Left ventricle myocardium superior (tissue), 1 donor: Measurements from ENCODE around the gene MPHOSPH9. TPM values are rescaled to one million over a fixed set of nuclear protein-coding genes. Genes with fewer than 3 reads are reported as not detected.
"Not testable (repeated sequence)": the region's sequence is repeated elsewhere in the genome, so short reads cannot be mapped to it uniquely, and the experiment has no call there.

ENCODE experiments used
- ATAC-seq: fragments of 200-7000 bp; cut with Tn5 transposase; one replicate; pipeline ENCODE4 v1.9.1; 2020; ENCODE audit warnings: mild to moderate bottlenecking, moderate library complexity
- DNase-seq: peaks from one replicate; pipeline ENCODE4 v3.0.0-alpha.2; 2020
- intact Hi-C: fragments of 100-400 bp; cut with micrococcal nuclease; formaldehyde crosslinking; loops from one replicate; pipeline ENCODE4 v1.11.0; 2022
- total RNA-seq: library from RNA; stranded (reverse); fragmentation: NEBNext Ultra II Directional; extraction: Animal tissue kit (Norgen Biotek cat#: 25700); gene quantifications from one replicate; pipeline ENCODE4 v1.2.1, GENCODE V29; 2021
- donor health status: DM: no; HTN: yes; CAD: no; lungs with severe emphysema.

The MPHOSPH9 gene
- total RNA-seq, 1 donor from 2014 or later: 27.7 TPM

DNA sequence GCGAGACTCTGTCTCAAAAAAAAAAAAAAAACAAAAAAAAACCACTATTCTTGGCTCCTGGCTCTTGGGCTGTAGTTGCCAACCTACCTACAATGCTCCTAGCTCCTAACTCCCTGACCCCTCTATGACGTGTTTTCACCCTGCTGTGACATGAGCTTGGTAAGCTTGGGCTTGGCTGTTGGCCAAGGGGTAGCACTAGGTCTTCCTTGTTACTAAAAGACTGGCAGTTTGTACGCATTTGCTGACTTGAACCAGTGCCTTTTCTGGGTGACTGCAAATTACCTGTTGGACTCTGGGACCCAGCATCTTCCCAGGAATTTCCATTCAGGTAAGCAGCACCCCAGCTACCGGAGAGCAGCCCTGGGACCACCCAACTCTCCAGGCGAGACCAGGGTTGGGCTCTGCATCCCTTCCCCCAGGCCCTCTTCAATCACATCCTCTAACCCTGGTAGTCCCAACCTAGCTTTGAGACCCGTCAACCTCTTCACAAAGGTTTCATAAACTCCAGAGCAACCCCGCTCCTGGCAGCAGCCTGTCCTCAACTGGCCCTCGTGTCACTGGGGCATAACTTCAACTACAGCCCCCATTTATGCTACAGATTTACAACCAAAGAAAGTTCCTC lies 30.4 kb upstream of the MPHOSPH9 start:
- no peak for DNase-seq
- intact Hi-C loops: no loop called here
- ATAC-seq: no peak

- DNase-seq: no peak
- intact Hi-C loops: no loop called here
- ATAC-seq: no peak
These were observed 28.3 kb upstream of the MPHOSPH9 start for GRCh38 chr12:123261196-123261595.

DNA sequence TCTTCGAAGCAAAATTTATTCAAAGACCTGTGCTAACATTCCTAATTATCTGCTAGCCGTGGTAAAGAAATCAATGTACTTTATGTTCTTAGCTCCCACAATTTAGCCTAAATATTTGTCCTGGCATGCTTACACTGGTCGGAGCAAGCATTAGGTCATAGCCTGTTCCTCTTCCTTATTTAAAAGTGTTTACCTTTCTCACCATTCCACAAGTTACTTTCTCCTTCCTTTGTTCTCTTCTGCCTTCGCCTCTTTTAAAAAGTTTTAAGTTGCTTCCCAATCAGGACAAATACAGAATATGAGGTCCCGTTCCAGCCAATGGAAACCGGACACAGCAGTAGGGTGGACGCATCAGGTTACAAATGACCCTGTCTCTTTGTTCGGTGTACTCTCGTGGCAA lies 27.1 kb upstream of the MPHOSPH9 start:
- no peak for ATAC-seq
- intact Hi-C loops: no loop called here
- no peak for DNase-seq

- intact Hi-C loops: no loop called here
- DNase-seq (no peak), ATAC-seq (no peak)
These were observed 25.7 kb upstream of the MPHOSPH9 start for GRCh38 chr12:123258593-123258992.

DNA sequence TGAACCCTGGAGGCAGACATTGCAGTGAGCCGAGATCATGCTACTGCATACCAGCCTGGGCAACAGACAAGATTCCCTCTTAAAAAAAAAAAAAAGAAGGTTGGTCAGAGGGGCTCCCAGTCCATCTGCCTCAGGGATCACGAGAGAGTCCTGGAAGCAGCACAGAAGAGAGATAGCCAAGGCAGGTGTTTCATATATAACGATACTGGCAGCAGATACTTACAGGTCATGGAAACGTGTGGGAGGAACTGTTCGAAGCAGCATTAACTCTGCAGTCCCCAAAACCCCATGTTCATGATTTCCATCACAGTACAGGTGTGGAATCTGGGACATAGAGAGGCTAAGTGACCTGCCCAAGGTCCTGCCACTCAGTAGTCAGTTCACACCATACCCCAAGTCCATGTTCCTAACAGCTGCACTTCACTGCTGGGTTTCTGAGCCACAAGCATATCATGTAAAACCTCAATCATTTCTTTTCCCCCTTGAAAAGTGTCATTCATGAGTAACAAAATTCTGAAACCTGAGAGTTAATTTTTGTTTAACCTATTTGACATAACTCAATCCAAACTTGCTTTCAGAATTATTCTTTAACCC lies 22.0 kb upstream of the MPHOSPH9 start:
- intact Hi-C loops: no loop called here
- ATAC-seq: no peak
- no peak for DNase-seq

DNA sequence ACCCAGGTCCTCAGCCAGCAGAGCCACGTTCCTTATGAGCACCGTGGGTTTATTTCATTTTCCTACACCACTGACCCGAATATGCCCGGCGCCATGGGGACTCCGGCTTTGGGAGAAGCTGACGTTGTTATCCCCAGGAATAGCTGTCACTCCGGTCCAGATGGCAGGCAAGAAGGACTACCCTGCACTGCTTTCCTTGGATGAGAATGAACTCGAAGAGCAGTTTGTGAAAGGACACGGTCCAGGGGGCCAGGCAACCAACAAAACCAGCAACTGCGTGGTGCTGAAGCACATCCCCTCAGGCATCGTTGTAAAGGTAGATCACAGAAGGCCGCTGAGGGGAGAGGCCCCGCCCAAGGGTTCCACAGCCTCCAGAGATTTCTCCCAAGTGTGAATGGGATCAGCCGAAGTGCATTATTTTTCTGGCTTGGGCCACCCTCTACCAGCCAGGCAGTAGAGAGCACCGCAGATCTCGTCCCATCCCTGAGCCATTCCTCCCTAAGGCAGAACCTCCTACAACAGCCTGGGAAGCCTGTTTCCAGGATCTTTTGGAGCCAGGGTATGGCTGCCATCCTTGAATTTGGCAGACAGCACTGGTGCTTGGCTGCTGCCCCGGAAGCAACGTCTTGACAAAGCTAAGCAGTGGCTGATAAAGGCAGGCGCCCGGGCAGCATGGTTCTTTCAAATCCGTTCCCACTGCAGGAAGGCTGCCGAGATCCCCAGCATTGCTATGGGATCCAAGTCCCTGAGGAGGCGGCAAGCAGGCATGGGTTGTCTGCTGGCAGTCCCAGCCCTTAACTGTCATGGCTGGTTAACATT lies 20.9 kb upstream of the MPHOSPH9 start:
- intact Hi-C loops: no loop called here
- peak; percentile 90 for ATAC-seq
- peak; percentile 79 for DNase-seq

- intact Hi-C loops, ATAC-seq, DNase-seq: not testable (repeated sequence)
These were observed 19.4 kb upstream of the MPHOSPH9 start for GRCh38 chr12:123252365-123252764.

- DNase-seq: no peak
- ATAC-seq: no peak
- intact Hi-C loops: no loop called here
These were observed 18.6 kb upstream of the MPHOSPH9 start for GRCh38 chr12:123251403-123252076.

DNA sequence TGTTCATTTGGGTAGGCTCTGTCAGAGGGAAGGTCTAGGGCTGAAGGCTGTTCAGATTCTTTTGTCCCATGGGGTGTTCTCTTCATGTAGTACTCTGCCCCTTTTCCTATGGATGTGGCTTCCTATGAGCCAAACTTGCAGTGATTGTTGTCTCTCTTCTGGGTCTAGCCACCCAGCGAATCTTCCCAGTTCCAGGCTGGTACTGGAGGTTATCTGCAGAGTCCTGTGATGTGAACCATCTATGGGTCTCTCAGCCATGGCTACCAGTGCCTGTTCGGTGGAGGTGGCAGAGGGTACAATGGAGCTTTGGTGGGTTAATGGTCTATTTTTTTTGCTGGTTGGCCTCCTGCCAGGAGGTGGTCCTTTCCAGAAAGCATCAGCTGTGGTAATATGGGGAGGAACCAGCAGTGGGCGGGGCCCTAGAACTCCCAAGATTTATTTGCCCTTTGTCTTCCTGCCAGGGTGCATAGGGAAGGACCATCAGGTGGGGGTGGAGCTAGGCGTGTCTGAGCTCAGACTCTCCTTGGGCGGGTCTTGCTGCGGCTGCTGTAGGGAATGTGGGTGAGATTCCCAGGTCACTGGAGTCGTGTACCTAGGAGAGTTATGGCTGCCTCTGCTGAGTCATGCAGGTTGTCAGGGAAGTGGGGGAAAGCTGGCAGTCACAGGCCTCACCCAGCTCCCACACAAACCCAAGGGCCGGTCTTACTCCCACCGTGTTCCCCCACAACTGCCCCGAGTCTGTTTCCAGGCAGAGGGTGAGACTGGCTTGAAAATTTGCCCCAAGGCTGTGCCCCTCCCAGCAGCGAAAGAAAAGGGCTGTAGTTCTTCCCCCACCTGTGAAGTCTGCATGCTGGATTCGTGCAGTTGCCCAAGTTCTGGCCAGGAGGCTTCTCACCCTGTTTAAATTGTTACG lies 17.8 kb upstream of the MPHOSPH9 start:
- intact Hi-C loops: no loop called here
- no peak for DNase-seq
- no peak for ATAC-seq

DNA sequence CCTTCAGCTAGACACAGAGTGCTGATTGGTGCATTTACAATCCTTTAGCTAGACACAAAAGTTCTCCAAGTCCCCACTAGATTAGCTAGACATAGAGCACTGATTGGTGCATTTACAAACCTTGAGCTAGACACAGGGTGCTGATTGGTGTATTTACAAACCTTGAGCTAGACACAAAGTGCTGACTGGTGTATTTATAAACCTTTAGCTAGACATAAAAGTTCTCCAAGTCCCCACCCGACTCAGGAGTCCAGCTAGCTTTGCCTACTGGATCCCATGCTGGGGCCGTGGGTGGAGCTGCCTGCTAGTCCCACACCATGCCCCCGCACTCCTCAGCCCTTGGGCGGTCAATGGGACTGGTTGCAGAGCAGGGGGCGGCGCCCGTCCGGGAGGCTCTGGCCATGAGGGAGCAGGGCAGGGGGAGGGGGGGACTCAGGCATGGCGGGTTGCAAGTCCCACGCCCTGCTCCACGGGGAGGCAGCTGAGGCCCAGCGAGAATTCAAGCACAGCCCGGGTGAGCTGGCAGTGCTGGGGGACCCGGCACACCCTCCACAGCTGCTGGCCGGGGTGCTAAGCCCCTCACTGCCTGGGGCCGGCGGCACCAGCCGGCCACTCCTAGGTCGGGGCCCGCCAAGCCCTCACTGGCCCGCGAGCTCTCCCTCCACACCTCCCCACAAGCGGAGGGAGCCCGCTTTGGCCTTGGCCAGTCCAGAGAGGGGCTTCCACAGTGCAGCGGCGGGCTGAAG lies 16.2 kb upstream of the MPHOSPH9 start:
- DNase-seq, intact Hi-C loops, ATAC-seq: not testable (repeated sequence)

DNA sequence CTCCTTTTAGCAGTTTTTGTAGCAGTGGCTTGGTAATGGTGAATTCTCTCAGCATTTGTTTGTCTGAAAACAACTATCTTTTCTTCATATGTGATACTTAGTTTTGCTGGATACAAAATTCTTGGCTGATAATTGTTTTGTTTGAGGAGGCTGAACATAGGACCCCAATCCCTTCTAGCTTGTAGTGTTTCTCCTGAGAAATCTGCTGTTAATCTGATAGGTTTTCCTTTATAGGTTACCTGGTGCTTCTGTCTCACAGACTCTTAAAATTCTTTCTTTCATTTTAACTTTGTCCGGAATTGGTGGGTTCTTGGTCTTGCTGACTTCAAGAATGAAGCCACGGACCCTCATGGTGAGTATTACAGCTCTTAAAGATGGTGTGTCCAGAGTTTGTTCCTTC lies 15.2 kb upstream of the MPHOSPH9 start:
- intact Hi-C loops, ATAC-seq, DNase-seq: not testable (repeated sequence)

DNA sequence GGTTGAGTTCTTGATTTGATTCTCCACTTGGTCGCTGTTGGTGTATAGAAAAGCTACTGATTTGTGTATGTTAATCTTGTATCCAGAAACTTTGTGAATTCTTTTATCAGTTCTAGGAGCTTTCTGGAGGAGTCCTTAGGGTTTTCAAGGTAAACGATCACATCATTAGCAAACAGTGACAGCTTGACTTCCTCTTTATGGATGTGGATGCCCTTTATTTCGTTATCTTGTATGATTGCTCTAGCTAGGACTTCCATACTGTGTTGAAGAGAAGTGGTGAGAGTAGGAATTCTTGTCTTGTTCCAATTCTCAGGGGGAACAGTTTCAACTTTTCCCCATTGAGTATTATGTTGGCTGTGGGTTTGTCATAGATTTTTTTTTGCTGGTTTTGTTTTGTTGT lies 12.7 kb upstream of the MPHOSPH9 start:
- intact Hi-C loops: no loop called here
- ATAC-seq (no peak), DNase-seq (no peak)

DNA sequence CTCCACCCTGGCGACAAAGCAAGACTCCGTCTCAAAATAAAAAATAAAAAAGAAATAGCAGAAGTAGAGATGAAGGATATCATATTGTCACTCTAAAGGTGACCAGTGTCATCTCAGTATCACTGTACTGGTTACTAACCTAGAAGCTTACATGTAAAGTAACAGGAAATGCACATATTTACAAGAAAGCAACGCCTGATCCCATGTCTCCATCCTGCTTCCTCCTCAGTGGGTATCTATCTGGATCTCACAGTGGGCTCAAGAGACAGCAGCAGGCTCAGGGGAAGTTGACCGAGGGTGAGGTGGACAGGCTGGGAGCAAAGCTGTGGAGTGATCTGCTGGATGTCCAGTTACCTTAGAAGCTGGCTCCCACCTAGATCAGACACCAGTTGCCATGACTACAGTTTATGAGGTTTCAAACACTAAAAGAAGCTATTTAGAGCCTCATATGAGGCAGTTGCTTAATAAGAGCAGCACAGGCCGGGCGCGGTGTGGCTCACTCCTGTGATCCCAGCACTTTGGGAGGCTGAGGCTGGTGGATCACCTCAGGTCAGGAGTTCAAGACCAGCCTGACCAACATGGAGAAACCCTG lies 10.8 kb upstream of the MPHOSPH9 start:
- intact Hi-C loops: no loop called here
- ATAC-seq (no peak), DNase-seq (no peak)

DNA sequence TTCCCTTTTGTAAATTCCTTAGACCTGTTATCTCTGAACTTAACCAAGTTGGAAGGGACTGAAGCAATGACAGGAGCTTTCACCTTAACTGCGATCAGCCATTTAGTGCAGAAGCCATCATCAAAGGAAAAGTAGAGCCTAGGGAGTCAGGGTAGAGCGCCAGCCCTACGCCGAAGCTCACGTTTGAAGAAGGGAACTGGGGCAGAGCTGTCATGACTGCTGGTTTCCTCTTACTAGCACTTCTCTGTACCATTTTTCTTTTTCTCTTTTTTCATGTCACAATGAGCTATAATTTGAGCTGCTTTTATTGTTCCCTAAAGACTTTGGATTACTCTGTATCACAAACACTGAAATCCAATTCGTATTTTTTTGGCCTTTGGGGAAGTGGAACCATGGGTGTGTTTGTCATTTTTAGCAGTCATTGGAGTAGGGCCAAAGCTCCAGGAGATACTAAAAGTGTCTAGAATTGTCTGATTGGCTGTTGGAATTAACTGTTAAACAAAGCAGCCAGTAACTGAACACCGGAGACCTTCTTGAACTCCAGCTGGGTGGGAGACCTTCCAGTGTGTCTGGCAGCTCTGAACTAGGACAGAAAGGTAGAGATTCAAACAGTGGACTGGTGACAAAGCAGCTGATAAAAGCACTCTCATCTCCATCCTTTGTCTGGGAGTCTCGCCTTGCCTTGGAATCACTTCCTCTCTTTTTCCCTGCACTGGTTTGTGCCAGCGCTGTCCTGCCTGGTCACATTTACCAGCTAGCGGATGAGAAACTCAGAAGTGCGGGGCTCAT lies 9.4 kb upstream of the MPHOSPH9 start:
- DNase-seq: no peak
- intact Hi-C loops: no loop called here
- ATAC-seq: peak; percentile 75

GRCh38 chr12:123238961-123239360 lies 6.0 kb upstream of the MPHOSPH9 start:
- DNase-seq: no peak
- intact Hi-C loops: loop anchor here (10.0 kb wide), 1 partner anchor 264 kb away; the partner anchor contains the start of gene OGFOD2

GRCh38 chr12:123238330-123238682 lies 5.4 kb upstream of the MPHOSPH9 start:
- intact Hi-C loops: loop anchor here (10.0 kb wide), 1 partner anchor 264 kb away; the partner anchor contains the start of gene OGFOD2
- ATAC-seq: no peak
- DNase-seq: no peak

More at GRCh38 chr12:123238961-123239360, 6.0 kb upstream of the MPHOSPH9 start:
- ATAC-seq: no peak
